Vagina (tissue), 2 donors: ENCODE measurements around the gene TPD52L1. TPM values are rescaled to one million over a fixed set of nuclear protein-coding genes. Genes with fewer than 3 reads are reported as not detected.

ENCODE experiments used
- DNase-seq, 2 donors: peaks; one replicate each; pipeline ENCODE4 v3.0.0-alpha.2; 2017; ENCODE audit errors: extremely low spot score in 2 of 2
- H3K27ac ChIP-seq: fragments of 200-600 bp; sonication (generic); one replicate; pipeline ENCODE4 v1.5.1; 2019
- H3K27me3 ChIP-seq: fragments of 200-600 bp; sonication (generic); one replicate; pipeline ENCODE4 v1.5.1; 2019
- H3K36me3 ChIP-seq, 2 donors: fragments of 200-600 bp; sonication (generic); one replicate each; pipeline ENCODE4 v1.5.1; 2017 to 2019
- H3K4me1 ChIP-seq: fragments of 200-600 bp; sonication (generic); one replicate; pipeline ENCODE4 v1.5.1; 2019
- H3K4me3 ChIP-seq, 2 donors: fragments of 200-600 bp; sonication (generic); 1 replicate in 1 of 2; 2 replicates in 1 of 2; pipeline ENCODE4 v1.5.1; 2016 to 2019
- H3K9me3 ChIP-seq: fragments of 200-600 bp; sonication (generic); one replicate; pipeline ENCODE4 v1.5.1; 2019
- CTCF ChIP-seq, 3 experiments: fragments of 450-650 bp in 2 of 3; fragments of 200-600 bp in 1 of 3; sonication (generic) in 1 of 3; IDR thresholded peaks; one replicate each; pipeline ENCODE4 v1.5.1; 2017 to 2019; ENCODE audit warnings: antibody characterized with exemption in 3 of 3, mild to moderate bottlenecking in 2 of 3, moderate library complexity in 2 of 3
- POLR2A ChIP-seq, 2 donors: fragments of 450-650 bp; IDR thresholded peaks; one replicate each; pipeline ENCODE4 v1.6.1; 2017; ENCODE audit warnings: antibody characterized with exemption in 2 of 2, mild to moderate bottlenecking in 2 of 2, moderate library complexity in 2 of 2
- POLR2AphosphoS5 ChIP-seq, 2 donors: sonication (generic); formaldehyde crosslinking; IDR thresholded peaks; one replicate each; pipeline ENCODE4 v1.9.0; 2017; ENCODE audit warnings: antibody characterized with exemption in 2 of 2, mild to moderate bottlenecking in 2 of 2, low read depth in 1 of 2; ENCODE audit not compliant: insufficient read depth in 1 of 2
- intact Hi-C: fragments of 100-400 bp; cut with DNase I; formaldehyde crosslinking; loops from one replicate; pipeline ENCODE4 v1.15.1; 2023
- total RNA-seq: library from RNA; depleted of rRNA; stranded (reverse); fragments of >200 nt; gene quantifications from one replicate; pipeline ENCODE4 v1.2.3, GENCODE V29; 2016

TPD52L1 gene
- total RNA-seq, 1 donor from 2014 or later: 85.0 TPM

DNA sequence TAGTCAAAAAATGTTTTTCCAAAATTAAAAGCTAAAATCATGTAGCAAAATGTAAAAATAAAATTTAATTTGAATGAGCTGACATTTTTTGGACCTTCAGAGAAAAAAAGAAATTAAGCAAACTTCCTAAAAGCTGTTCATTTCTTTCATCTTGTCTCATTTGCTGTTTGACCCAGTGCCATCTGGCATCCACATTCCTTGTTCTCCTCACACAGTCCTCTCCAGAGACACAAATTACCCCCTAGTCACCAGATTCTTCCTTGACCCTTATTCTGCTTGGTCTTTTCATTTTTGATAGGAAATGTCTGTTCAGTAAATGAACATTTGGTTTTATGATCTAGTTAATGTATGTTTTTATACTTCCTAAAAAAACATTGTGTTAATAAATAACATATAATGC is 93.0 kb downstream of the TPD52L1 start:
- Histone ChIP-seq H3K4me3 (no peak overlapping the region), H3K27me3 (no peaks in the 10 kb centered on the region), H3K4me1 (peaks cover 8% of the 10 kb centered on the region), H3K9me3 (peaks cover 6% of the 10 kb centered on the region), H3K27ac (no peak overlapping the region), H3K36me3 (no peaks in the 10 kb centered on the region)
- no peak for TF ChIP-seq POLR2AphosphoS5 (IDR thresholded peaks at IDR 0.05; ENCODE audit: insufficient read depth in 1 of 2, low read depth in 1 of 2)
- no peak for TF ChIP-seq POLR2A (IDR thresholded peaks at IDR 0.05)
- no peak for TF ChIP-seq CTCF (IDR thresholded peaks at IDR 0.05)
- no peak for DNase-seq
- intact Hi-C loops: no loop called here

GRCh38 chr6:125248136-125248535 is 94.6 kb downstream of the TPD52L1 start:
- Histone ChIP-seq H3K4me3 (no peak overlapping the region), H3K9me3 (peaks cover under 1% of the 10 kb centered on the region), H3K36me3 (no peaks in the 10 kb centered on the region), H3K4me1 (peaks cover 8% of the 10 kb centered on the region), H3K27me3 (no peaks in the 10 kb centered on the region), H3K27ac (no peak overlapping the region)
- no peak for DNase-seq
- intact Hi-C loops: no loop called here
- no peak for TF ChIP-seq POLR2A (IDR thresholded peaks at IDR 0.05)
- TF ChIP-seq POLR2AphosphoS5 (IDR thresholded peaks at IDR 0.05; ENCODE audit: insufficient read depth in 1 of 2, low read depth in 1 of 2): no peak
- TF ChIP-seq CTCF (IDR thresholded peaks at IDR 0.05): no peak

- Histone ChIP-seq H3K4me3 (no peak overlapping the region), H3K4me1 (peaks cover 4% of the 10 kb centered on the region), H3K27me3 (no peaks in the 10 kb centered on the region), H3K27ac (no peak overlapping the region), H3K36me3 (no peaks in the 10 kb centered on the region), H3K9me3 (no peaks in the 10 kb centered on the region)
- no peak for DNase-seq
- intact Hi-C loops: no loop called here
- no peak for TF ChIP-seq CTCF (IDR thresholded peaks at IDR 0.05)
Observed at GRCh38 chr6:125250511-125250910, 96.9 kb downstream of the TPD52L1 start.

DNA sequence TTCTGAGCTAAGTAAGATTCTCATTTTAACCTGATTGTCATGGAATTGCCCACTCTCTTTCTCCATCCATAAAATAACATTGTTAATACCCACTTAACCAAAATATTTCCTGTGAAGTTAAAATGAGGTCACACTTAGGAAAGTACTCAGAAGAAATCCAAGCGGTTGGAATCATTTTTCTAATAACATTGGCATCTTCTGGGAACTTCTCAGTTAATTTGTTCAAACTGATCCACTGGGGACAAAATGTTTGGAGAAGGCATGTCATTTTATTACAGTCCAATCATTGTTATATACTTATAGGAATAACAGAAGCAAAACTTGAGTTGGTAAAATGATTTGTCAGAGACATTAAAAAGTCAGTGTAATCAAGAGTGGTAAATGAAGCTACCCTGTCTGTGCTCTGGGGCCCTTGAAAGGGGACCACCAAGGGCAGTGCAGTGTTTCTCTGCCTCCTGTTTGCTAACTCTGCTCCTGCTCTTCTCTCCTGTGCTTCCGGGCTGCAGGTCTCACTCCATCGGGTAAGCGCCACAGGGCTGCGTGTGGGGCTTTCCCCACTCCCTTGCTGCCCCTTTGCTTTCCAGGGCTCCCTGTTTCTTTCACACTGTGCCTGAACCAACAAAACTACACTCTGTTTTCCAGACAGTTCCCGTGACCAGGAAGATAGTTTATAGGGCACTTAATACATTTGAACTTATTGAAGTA is 98.1 kb downstream of the TPD52L1 start:
- no peaks in the 10 kb centered on the region for H3K36me3 ChIP-seq
- TF ChIP-seq POLR2AphosphoS5 (IDR thresholded peaks at IDR 0.05; ENCODE audit: insufficient read depth in 1 of 2, low read depth in 1 of 2) (no peak), POLR2A (IDR thresholded peaks at IDR 0.05) (no peak), CTCF (IDR thresholded peaks at IDR 0.05) (no peak)
- no peak overlapping the region for H3K4me3 ChIP-seq
- intact Hi-C loops: no loop called here
- H3K27ac ChIP-seq: no peak overlapping the region
- no peaks in the 10 kb centered on the region for H3K27me3 ChIP-seq
- no peak for DNase-seq
- no peaks in the 10 kb centered on the region for H3K4me1 ChIP-seq
- H3K9me3 ChIP-seq: no peaks in the 10 kb centered on the region

- Histone ChIP-seq H3K4me1 (no peaks in the 10 kb centered on the region), H3K36me3 (no peaks in the 10 kb centered on the region), H3K9me3 (no peaks in the 10 kb centered on the region), H3K27ac (no peak overlapping the region), H3K4me3 (no peak overlapping the region), H3K27me3 (no peaks in the 10 kb centered on the region)
- intact Hi-C loops: no loop called here
- TF ChIP-seq POLR2A (IDR thresholded peaks at IDR 0.05): no peak
- no peak for TF ChIP-seq POLR2AphosphoS5 (IDR thresholded peaks at IDR 0.05; ENCODE audit: insufficient read depth in 1 of 2, low read depth in 1 of 2)
- TF ChIP-seq CTCF (IDR thresholded peaks at IDR 0.05): no peak
- DNase-seq: no peak
Observed at GRCh38 chr6:125252891-125253290, 99.3 kb downstream of the TPD52L1 start.
